Measurements from ENCODE around the gene NT5DC4. TPM values are rescaled to one million over a fixed set of nuclear protein-coding genes. Genes with fewer than 3 reads are reported as not detected.
A peak's percentile ranks its signal among the peaks of the same experiment; 100 is the strongest.
"Not testable (repeated sequence)": the region's sequence is repeated elsewhere in the genome, so short reads cannot be mapped to it uniquely, and the experiment has no call there.

Gene NT5DC4
- total RNA-seq, 1 experiment from 2014 or later = not detected

DNA sequence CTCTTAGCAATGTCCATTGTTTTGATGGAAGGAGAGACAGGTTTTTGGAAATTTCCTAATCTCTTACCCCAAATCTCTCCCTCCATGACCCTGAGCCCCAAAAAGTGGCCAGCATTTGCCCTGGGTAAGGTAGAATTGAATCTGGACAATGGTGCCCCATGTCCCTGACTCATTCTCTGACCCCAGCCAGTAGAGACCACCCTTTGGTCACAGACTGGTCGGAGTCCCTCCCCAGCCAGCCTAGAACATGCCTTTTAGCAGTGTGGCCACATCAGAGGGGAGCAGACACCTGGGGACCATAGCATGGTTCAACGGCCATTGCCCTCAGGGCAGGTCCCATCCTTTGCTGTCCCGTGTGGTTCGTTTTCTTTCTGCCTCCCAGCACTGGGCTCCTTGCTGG is 6.5 kb upstream of the NT5DC4 start:
- CTCF ChIA-PET = no interaction called here
- BruUV-seq (replicated peaks) = no TSS peak

DNA sequence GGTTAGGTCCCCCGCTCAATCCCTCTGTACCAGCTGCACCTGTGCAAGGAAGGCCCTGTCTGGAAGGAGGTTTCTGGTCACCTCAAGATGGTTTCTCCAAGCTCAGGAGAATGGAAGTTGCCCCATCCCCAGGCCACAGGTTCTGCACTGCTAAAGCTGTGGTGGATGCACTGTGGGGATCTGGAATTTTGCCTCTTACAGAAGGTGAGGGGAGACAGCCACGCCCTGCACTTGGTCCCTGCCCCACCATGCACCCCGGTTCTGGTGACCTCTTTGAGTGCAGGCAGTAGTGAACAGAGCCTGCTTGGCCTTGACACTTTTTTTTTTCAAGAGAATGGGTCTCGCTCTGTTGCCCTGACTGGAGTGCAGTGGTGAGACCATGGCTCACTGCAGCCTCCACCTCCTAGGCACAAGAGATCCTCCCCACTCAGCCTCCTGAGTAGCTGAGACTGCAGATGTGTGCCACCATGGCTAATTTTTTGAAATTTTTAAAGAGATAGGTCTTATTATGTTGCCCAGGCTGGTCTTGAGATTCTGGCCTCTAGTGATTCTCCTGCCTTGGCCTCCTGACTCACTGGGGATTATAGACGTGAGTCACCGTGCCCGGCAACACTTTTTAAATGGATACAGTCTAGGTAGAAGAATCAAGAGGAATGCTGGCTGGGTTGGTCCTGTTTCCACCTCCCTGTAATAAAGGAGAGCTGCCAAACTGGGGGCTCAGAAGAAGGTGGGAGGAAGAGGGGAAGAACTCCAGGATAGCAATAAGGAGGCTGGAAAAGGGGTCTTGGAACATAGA is 5.8 kb upstream of the NT5DC4 start:
- no peak overlapping the region for H3K4me3 ChIP-seq (ENCODE audit: low read depth in 2 of 2, low read length in 2 of 2)
- H3K27ac ChIP-seq (ENCODE audit: low read length) = no peak overlapping the region
- ChIA-PET POLR2A (no interaction called here), CTCF (no interaction called here)
- no peaks in the 10 kb centered on the region for H3K36me3 ChIP-seq (ENCODE audit: control insufficient read depth, insufficient read depth, low read length)
- intact Hi-C loops (cut with micrococcal nuclease; ENCODE audit: unreplicated experiment) (no loop called here), in situ Hi-C loops (cut with HindIII; ENCODE audit: low pct_unique_long_range_greater_than_20kb, low sequenced_read_pairs) (no loop called here)
- no peaks in the 10 kb centered on the region for H3K9me3 ChIP-seq (ENCODE audit: control insufficient read depth, insufficient read depth, low read depth, low read length)
- H3K4me1 ChIP-seq (ENCODE audit: control insufficient read depth, insufficient read depth, low read length) = no peaks in the 10 kb centered on the region
- DNase-seq (ENCODE audit: low read depth, low spot score) (no peak), ATAC-seq (peak; percentile 89)
- no TSS peak for BruUV-seq (replicated peaks)
- H3K27me3 ChIP-seq (ENCODE audit: control insufficient read depth, insufficient read depth, low read length) = no peaks in the 10 kb centered on the region
- TF ChIP-seq TCF7L2 (IDR thresholded peaks at IDR 0.05; ENCODE audit: low read depth, low read length) (no peak), SIN3A (IDR thresholded peaks at IDR 0.05; ENCODE audit: borderline replicate concordance, insufficient read depth, low read depth, low read length) (no peak), POLR2AphosphoS5 (IDR thresholded peaks at IDR 0.05; ENCODE audit: low read depth, low read length) (no peak)
- TF ChIP-seq, protein P1, sequence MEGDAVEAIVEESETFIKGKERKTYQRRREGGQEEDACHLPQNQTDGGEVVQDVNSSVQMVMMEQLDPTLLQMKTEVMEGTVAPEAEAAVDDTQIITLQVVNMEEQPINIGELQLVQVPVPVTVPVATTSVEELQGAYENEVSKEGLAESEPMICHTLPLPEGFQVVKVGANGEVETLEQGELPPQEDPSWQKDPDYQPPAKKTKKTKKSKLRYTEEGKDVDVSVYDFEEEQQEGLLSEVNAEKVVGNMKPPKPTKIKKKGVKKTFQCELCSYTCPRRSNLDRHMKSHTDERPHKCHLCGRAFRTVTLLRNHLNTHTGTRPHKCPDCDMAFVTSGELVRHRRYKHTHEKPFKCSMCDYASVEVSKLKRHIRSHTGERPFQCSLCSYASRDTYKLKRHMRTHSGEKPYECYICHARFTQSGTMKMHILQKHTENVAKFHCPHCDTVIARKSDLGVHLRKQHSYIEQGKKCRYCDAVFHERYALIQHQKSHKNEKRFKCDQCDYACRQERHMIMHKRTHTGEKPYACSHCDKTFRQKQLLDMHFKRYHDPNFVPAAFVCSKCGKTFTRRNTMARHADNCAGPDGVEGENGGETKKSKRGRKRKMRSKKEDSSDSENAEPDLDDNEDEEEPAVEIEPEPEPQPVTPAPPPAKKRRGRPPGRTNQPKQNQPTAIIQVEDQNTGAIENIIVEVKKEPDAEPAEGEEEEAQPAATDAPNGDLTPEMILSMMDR (IDR thresholded peaks at IDR 0.05) = no peak
- TF ChIP-seq, protein P2, sequence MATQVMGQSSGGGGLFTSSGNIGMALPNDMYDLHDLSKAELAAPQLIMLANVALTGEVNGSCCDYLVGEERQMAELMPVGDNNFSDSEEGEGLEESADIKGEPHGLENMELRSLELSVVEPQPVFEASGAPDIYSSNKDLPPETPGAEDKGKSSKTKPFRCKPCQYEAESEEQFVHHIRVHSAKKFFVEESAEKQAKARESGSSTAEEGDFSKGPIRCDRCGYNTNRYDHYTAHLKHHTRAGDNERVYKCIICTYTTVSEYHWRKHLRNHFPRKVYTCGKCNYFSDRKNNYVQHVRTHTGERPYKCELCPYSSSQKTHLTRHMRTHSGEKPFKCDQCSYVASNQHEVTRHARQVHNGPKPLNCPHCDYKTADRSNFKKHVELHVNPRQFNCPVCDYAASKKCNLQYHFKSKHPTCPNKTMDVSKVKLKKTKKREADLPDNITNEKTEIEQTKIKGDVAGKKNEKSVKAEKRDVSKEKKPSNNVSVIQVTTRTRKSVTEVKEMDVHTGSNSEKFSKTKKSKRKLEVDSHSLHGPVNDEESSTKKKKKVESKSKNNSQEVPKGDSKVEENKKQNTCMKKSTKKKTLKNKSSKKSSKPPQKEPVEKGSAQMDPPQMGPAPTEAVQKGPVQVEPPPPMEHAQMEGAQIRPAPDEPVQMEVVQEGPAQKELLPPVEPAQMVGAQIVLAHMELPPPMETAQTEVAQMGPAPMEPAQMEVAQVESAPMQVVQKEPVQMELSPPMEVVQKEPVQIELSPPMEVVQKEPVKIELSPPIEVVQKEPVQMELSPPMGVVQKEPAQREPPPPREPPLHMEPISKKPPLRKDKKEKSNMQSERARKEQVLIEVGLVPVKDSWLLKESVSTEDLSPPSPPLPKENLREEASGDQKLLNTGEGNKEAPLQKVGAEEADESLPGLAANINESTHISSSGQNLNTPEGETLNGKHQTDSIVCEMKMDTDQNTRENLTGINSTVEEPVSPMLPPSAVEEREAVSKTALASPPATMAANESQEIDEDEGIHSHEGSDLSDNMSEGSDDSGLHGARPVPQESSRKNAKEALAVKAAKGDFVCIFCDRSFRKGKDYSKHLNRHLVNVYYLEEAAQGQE (IDR thresholded peaks at IDR 0.05; ENCODE audit: insufficient read depth in 1 of 2, low read depth in 2 of 2, low read length in 1 of 2) = no peak

More for the DNA sequence above, 6.5 kb upstream of the NT5DC4 start:
- Histone ChIP-seq H3K4me3 (ENCODE audit: low read depth in 2 of 2, low read length in 2 of 2) (no peak overlapping the region), H3K27me3 (ENCODE audit: control insufficient read depth, insufficient read depth, low read length) (no peaks in the 10 kb centered on the region), H3K27ac (ENCODE audit: low read length) (no peak overlapping the region), H3K4me1 (ENCODE audit: control insufficient read depth, insufficient read depth, low read length) (no peaks in the 10 kb centered on the region), H3K36me3 (ENCODE audit: control insufficient read depth, insufficient read depth, low read length) (no peaks in the 10 kb centered on the region), H3K9me3 (ENCODE audit: control insufficient read depth, insufficient read depth, low read depth, low read length) (no peaks in the 10 kb centered on the region)
- POLR2A ChIA-PET = no interaction called here
- DNase-seq (ENCODE audit: low read depth, low spot score) (no peak), ATAC-seq (no peak)
- intact Hi-C loops (cut with micrococcal nuclease; ENCODE audit: unreplicated experiment) (no loop called here), in situ Hi-C loops (cut with HindIII; ENCODE audit: low pct_unique_long_range_greater_than_20kb, low sequenced_read_pairs) (no loop called here)
- no peak for TF ChIP-seq SIN3A (IDR thresholded peaks at IDR 0.05; ENCODE audit: borderline replicate concordance, insufficient read depth, low read depth, low read length)
- no peak for TF ChIP-seq TCF7L2 (IDR thresholded peaks at IDR 0.05; ENCODE audit: low read depth, low read length)
- TF ChIP-seq, protein P2 (IDR thresholded peaks at IDR 0.05; ENCODE audit: insufficient read depth in 1 of 2, low read depth in 2 of 2, low read length in 1 of 2) = no peak
- TF ChIP-seq, protein P1 (IDR thresholded peaks at IDR 0.05) = no peak
- TF ChIP-seq POLR2AphosphoS5 (IDR thresholded peaks at IDR 0.05; ENCODE audit: low read depth, low read length) = no peak

DNA sequence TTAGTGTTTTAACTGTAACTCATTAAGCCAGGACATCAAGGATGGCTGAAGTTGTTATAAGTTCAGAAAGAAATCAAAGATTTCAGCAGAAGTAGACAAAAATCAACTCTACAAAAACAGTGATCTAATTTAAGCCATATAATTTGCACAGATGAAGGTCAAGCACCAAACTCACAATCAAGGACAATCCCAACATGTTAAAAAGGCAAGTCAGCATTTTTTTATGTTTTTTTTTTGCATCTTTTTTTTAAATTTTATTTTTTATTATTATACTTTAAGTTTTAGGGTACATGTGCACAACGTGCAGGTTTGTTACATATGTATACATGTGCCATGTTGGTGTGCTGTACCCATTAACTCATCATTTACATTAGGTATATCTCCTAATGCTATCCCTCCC is 4.7 kb upstream of the NT5DC4 start:
- H3K27me3 ChIP-seq (ENCODE audit: control insufficient read depth, insufficient read depth, low read length); CTCF ChIA-PET; DNase-seq (ENCODE audit: low read depth, low spot score); H3K9me3 ChIP-seq (ENCODE audit: control insufficient read depth, insufficient read depth, low read depth, low read length); H3K36me3 ChIP-seq (ENCODE audit: control insufficient read depth, insufficient read depth, low read length); POLR2A ChIA-PET; H3K4me1 ChIP-seq (ENCODE audit: control insufficient read depth, insufficient read depth, low read length); BruUV-seq (replicated peaks); intact Hi-C loops (cut with micrococcal nuclease; ENCODE audit: unreplicated experiment); H3K27ac ChIP-seq (ENCODE audit: low read length); ATAC-seq; H3K4me3 ChIP-seq (ENCODE audit: low read depth in 2 of 2, low read length in 2 of 2); in situ Hi-C loops (cut with HindIII; ENCODE audit: low pct_unique_long_range_greater_than_20kb, low sequenced_read_pairs): not testable (repeated sequence)

All from Panc1 (cell line).